Measurements from ENCODE around the gene LRRC75A. TPM values are rescaled to one million over a fixed set of nuclear protein-coding genes. Genes with fewer than 3 reads are reported as not detected.

The LRRC75A gene
- total and polyA plus RNA-seq, 2 donors (not counting 3 experiments of a cell fraction or from before 2014, with no cell fraction given): 3.7 to 6.1 TPM

- Histone ChIP-seq H3K9me3 (replicated peaks; ENCODE audit: control insufficient read depth, insufficient read depth, low read length) (no peaks in the 10 kb centered on the region), H2AFZ (ENCODE audit: low read depth, low read length) (no peak overlapping the region), H3K4me3 (replicated peaks in 1 of 3; ENCODE audit: insufficient read depth in 1 of 3, low read depth in 1 of 3, low read length in 3 of 3) (no peak overlapping the region), H3K27me3 (ENCODE audit: control insufficient read depth in 2 of 2, insufficient read depth in 2 of 2, low read length in 2 of 2) (peaks cover 3 to 4% of the 10 kb centered on the region in 2 experiments), H3K9ac (replicated peaks; ENCODE audit: extremely low read depth, insufficient read depth, low read length) (no peak overlapping the region), H3K4me1 (ENCODE audit: control insufficient read depth, extremely low read depth, insufficient read depth, low read length) (peaks cover 2% of the 10 kb centered on the region), H3K79me2 (ENCODE audit: control insufficient read depth, insufficient read depth, low read length) (no peaks in the 10 kb centered on the region), H3K4me2 (ENCODE audit: insufficient read depth, low read length) (no peak overlapping the region), H3K9me1 (replicated peaks; ENCODE audit: control insufficient read depth, extremely low read depth, insufficient read depth, low read length) (no peaks in the 10 kb centered on the region), H3K27ac (ENCODE audit: insufficient read depth, low read depth, low read length) (no peak overlapping the region), H4K20me1 (replicated peaks; ENCODE audit: control insufficient read depth, extremely low read depth, insufficient read depth, low read length) (no peaks in the 10 kb centered on the region), H3K36me3 (ENCODE audit: control insufficient read depth in 2 of 2, extremely low read depth in 1 of 2, insufficient read depth in 2 of 2, low read length in 2 of 2) (no peaks in the 10 kb centered on the region)
- ChIA-PET CTCF (interaction anchor here (0.6 to 2.9 kb wide), 7 partner anchors 15 to 456 kb away, joined by 4 to 27 read pairs (median 15); no protein-coding TSS in a partner anchor), POLR2A (no interaction called here)
- TF ChIP-seq FOS (IDR thresholded peaks at IDR 0.05; ENCODE audit: borderline replicate concordance, insufficient read depth, low read length): no peak
- no peak for TF ChIP-seq GATA2 (IDR thresholded peaks at IDR 0.05; ENCODE audit: insufficient read depth, insufficient read length, low read depth, low read length)
- no peak for TF ChIP-seq CTCF (IDR thresholded peaks at IDR 0.05; ENCODE audit: extremely low read depth in 1 of 2, insufficient read depth in 1 of 2, low read depth in 1 of 2, low read length in 2 of 2)
- no peak for TF ChIP-seq MAX (IDR thresholded peaks at IDR 0.05; ENCODE audit: insufficient read depth, insufficient read length)
- no peak for TF ChIP-seq POLR2A (IDR thresholded peaks at IDR 0.05; ENCODE audit: low read depth, low read length)
- no peak for TF ChIP-seq EZH2 (IDR thresholded peaks at IDR 0.05; ENCODE audit: borderline replicate concordance, low read depth, low read length, severe bottlenecking)
- TF ChIP-seq JUN (IDR thresholded peaks at IDR 0.05; ENCODE audit: borderline replicate concordance, insufficient read depth, insufficient read length, low read depth): no peak
- TF ChIP-seq POLR2AphosphoS5 (IDR thresholded peaks at IDR 0.05; ENCODE audit: insufficient read depth, low read depth, low read length): no peak
- TF ChIP-seq MYC (IDR thresholded peaks at IDR 0.05; ENCODE audit: low read depth, low read length): no peak
- intact Hi-C loops (cut with micrococcal nuclease) (loop anchor here (1.0 to 5.0 kb wide), 4 partner anchors 47 to 454 kb away; partner anchors contain the start of gene ZNF624), dilution Hi-C loops (cut with MboI; ENCODE audit: extremely low pct_ligation_motif_present, low sequenced_read_pairs) (no loop called here)
- no TSS peak for BruUV-seq (replicated peaks)
- FAIRE-seq (no peak), DNase-seq (ENCODE audit: low read depth, low spot score) (no peak)
These were observed 45.1 kb upstream of the LRRC75A start for GRCh38 chr17:16537130-16537458.

All from endothelial cell of umbilical vein (primary cell).